ENCODE results near the gene SPOCK1. TPM values are rescaled to one million over a fixed set of nuclear protein-coding genes. Genes with fewer than 3 reads are reported as not detected.

The SPOCK1 gene
- total and polyA plus RNA-seq, 2 experiments from 2014 or later, result 8.2 to 10.5 TPM

- TF ChIP-seq, protein P1, sequence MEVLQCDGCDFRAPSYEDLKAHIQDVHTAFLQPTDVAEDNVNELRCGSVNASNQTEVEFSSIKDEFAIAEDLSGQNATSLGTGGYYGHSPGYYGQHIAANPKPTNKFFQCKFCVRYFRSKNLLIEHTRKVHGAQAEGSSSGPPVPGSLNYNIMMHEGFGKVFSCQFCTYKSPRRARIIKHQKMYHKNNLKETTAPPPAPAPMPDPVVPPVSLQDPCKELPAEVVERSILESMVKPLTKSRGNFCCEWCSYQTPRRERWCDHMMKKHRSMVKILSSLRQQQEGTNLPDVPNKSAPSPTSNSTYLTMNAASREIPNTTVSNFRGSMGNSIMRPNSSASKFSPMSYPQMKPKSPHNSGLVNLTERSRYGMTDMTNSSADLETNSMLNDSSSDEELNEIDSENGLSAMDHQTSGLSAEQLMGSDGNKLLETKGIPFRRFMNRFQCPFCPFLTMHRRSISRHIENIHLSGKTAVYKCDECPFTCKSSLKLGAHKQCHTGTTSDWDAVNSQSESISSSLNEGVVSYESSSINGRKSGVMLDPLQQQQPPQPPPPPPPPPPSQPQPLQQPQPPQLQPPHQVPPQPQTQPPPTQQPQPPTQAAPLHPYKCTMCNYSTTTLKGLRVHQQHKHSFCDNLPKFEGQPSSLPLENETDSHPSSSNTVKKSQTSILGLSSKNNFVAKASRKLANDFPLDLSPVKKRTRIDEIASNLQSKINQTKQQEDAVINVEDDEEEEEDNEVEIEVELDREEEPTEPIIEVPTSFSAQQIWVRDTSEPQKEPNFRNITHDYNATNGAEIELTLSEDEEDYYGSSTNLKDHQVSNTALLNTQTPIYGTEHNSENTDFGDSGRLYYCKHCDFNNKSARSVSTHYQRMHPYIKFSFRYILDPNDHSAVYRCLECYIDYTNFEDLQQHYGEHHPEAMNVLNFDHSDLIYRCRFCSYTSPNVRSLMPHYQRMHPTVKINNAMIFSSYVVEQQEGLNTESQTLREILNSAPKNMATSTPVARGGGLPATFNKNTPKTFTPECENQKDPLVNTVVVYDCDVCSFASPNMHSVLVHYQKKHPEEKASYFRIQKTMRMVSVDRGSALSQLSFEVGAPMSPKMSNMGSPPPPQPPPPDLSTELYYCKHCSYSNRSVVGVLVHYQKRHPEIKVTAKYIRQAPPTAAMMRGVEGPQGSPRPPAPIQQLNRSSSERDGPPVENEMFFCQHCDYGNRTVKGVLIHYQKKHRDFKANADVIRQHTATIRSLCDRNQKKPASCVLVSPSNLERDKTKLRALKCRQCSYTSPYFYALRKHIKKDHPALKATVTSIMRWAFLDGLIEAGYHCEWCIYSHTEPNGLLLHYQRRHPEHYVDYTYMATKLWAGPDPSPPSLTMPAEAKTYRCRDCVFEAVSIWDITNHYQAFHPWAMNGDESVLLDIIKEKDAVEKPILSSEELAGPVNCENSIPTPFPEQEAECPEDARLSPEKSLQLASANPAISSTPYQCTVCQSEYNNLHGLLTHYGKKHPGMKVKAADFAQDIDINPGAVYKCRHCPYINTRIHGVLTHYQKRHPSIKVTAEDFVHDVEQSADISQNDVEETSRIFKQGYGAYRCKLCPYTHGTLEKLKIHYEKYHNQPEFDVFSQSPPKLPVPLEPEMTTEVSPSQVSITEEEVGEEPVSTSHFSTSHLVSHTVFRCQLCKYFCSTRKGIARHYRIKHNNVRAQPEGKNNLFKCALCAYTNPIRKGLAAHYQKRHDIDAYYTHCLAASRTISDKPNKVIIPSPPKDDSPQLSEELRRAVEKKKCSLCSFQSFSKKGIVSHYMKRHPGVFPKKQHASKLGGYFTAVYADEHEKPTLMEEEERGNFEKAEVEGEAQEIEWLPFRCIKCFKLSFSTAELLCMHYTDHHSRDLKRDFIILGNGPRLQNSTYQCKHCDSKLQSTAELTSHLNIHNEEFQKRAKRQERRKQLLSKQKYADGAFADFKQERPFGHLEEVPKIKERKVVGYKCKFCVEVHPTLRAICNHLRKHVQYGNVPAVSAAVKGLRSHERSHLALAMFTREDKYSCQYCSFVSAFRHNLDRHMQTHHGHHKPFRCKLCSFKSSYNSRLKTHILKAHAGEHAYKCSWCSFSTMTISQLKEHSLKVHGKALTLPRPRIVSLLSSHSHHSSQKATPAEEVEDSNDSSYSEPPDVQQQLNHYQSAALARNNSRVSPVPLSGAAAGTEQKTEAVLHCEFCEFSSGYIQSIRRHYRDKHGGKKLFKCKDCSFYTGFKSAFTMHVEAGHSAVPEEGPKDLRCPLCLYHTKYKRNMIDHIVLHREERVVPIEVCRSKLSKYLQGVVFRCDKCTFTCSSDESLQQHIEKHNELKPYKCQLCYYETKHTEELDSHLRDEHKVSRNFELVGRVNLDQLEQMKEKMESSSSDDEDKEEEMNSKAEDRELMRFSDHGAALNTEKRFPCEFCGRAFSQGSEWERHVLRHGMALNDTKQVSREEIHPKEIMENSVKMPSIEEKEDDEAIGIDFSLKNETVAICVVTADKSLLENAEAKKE (CRISPR knock-in tag; IDR thresholded peaks at IDR 0.05), result no peak
- TF ChIP-seq JUNB (IDR thresholded peaks at IDR 0.05; ENCODE audit: unreplicated experiment) (no peak), CTCF (conservative IDR thresholded peaks at IDR 0.05; ENCODE audit: low read depth in 2 of 2) (no peak), ZNF331 (CRISPR knock-in tag; IDR thresholded peaks at IDR 0.05; ENCODE audit: low read depth) (no peak), REST (IDR thresholded peaks at IDR 0.05; ENCODE audit: unreplicated experiment) (no peak), STAT1 (IDR thresholded peaks at IDR 0.05; ENCODE audit: unreplicated experiment) (no peak), EZH2 (IDR thresholded peaks at IDR 0.05; ENCODE audit: low read depth, unreplicated experiment) (no peak)
These were observed 371.1 kb downstream of the SPOCK1 start (continued) for GRCh38 chr5:137128012-137128411.

Data from GM23338 (cell line).